OCI-LY1 (cell line): ENCODE measurements around the gene CGB2.

Source experiments
- H2AFZ ChIP-seq: fragments of 200-600 bp; sonication (generic), shearing (Covaris generic); 2 replicates; pipeline ENCODE4 v1.6.0; 2014; ENCODE audit warnings: antibody characterized with exemption, mild to moderate bottlenecking, low read length
- H3F3A ChIP-seq: fragments of 200-600 bp; sonication (generic), shearing (Covaris generic); 2 replicates; pipeline ENCODE4 v1.6.0; 2014; ENCODE audit warnings: mild to moderate bottlenecking, antibody characterized with exemption, low read length, moderate library complexity; ENCODE audit not compliant: insufficient read depth
- H3K27ac ChIP-seq: fragments of 200-600 bp; sonication (generic); 2 replicates; pipeline ENCODE4 v1.5.1; 2014; ENCODE audit warnings: low read length, mixed run types, mild to moderate bottlenecking, low read depth; ENCODE audit not compliant: poor library complexity, severe bottlenecking
- H3K27me3 ChIP-seq: fragments of 200-600 bp; sonication (generic); 2 replicates; pipeline ENCODE4 v1.6.0; 2014; ENCODE audit warnings: antibody characterized with exemption, mild to moderate bottlenecking, low read length, moderate library complexity; ENCODE audit not compliant: insufficient read depth
- H3K36me3 ChIP-seq: fragments of 200-600 bp; sonication (generic); 2 replicates; pipeline ENCODE4 v1.6.1; 2014; ENCODE audit warnings: mild to moderate bottlenecking, antibody characterized with exemption, low read length, moderate library complexity, mixed read lengths; ENCODE audit not compliant: insufficient read depth
- H3K4me1 ChIP-seq: fragments of 200-600 bp; sonication (generic); 2 replicates; pipeline ENCODE4 v1.5.1; 2014; ENCODE audit warnings: mild to moderate bottlenecking, low read length, moderate library complexity; ENCODE audit not compliant: insufficient read depth, severe bottlenecking
- H3K4me2 ChIP-seq: fragments of 200-600 bp; sonication (generic), shearing (Covaris generic); 2 replicates; pipeline ENCODE4 v1.6.1; 2014; ENCODE audit warnings: low read length
- H3K4me3 ChIP-seq: fragments of 200-600 bp; sonication (generic); 2 replicates; pipeline ENCODE4 v1.5.1; 2014; ENCODE audit warnings: low read length, low read depth, mild to moderate bottlenecking, mixed read lengths; ENCODE audit not compliant: poor library complexity, severe bottlenecking
- H3K79me2 ChIP-seq: fragments of 200-600 bp; shearing (Covaris generic); 2 replicates; pipeline ENCODE4 v1.6.1; 2016; ENCODE audit warnings: mixed run types, low read length, mixed read lengths; ENCODE audit not compliant: insufficient read depth
- H3K9ac ChIP-seq: fragments of 200-600 bp; sonication (generic), shearing (Covaris generic); 2 replicates; pipeline ENCODE4 v1.6.1; 2014; ENCODE audit warnings: mild to moderate bottlenecking, low read length, mixed read lengths
- H3K9me2 ChIP-seq: fragments of 200-600 bp; sonication (generic), shearing (Covaris generic); 2 replicates; pipeline ENCODE4 v1.6.1; 2014; ENCODE audit warnings: low read depth, mild to moderate bottlenecking, low read length, mixed read lengths
- H3K9me3 ChIP-seq: fragments of 200-600 bp; shearing (Covaris generic); 2 replicates; pipeline ENCODE4 v1.6.1; 2014; ENCODE audit warnings: low read length, mixed read lengths
- H4K20me1 ChIP-seq: fragments of 200-600 bp; sonication (generic), shearing (Covaris generic); 2 replicates; pipeline ENCODE4 v1.6.0; 2016; ENCODE audit warnings: mild to moderate bottlenecking, low read length; ENCODE audit not compliant: insufficient read depth
- CTCF ChIP-seq: fragments of 200-600 bp; sonication (generic), shearing (Covaris generic); IDR thresholded peaks from 2 replicates; pipeline ENCODE4 v1.5.1; 2017; ENCODE audit warnings: mild to moderate bottlenecking, antibody characterized with exemption, low read length, moderate library complexity, mixed read lengths
- EZH2 ChIP-seq: fragments of 200-600 bp; sonication (generic), shearing (Covaris generic); IDR thresholded peaks from 2 replicates; pipeline ENCODE4 v1.8.0; 2017; ENCODE audit warnings: borderline replicate concordance, mixed run types, mild to moderate bottlenecking, antibody characterized with exemption, low read length, moderate library complexity, mixed read lengths

Gene CGB2

DNA sequence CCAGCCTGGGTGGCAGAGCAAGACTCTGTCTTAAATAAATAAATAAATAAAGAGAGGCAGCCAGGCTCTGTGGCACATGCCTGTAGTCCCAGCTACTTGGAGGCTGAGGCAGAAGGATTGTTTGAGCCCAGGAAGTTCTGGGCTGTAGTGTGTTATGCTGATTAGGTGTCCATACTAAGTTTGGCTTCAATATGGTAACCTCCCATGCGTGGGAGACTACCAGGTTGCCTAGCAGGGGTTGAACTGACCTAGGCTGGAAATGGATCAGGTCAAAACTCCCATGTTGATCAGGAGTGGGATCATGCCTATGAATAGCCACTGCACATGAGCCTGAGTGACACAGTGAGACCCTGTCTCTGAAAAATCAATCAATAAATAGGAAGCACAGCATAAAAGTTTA is 49.6 kb downstream of the CGB2 start:
- no peak overlapping the region for H3K4me3 ChIP-seq
- peaks cover 5% of the 10 kb centered on the region; the same call in 1 of the 2 replicates for H4K20me1 ChIP-seq
- no peak overlapping the region for H2AFZ ChIP-seq
- H3F3A ChIP-seq = no peaks in the 10 kb centered on the region
- H3K4me2 ChIP-seq = no peak overlapping the region
- TF ChIP-seq EZH2 (no peak), CTCF (no peak)
- peaks cover 8% of the 10 kb centered on the region for H3K79me2 ChIP-seq
- no peaks in the 10 kb centered on the region for H3K9me3 ChIP-seq
- H3K4me1 ChIP-seq = peaks cover 7% of the 10 kb centered on the region
- H3K27ac ChIP-seq = no peak overlapping the region
- no peak overlapping the region for H3K9ac ChIP-seq
- peaks cover 3% of the 10 kb centered on the region; the same call in 1 of the 2 replicates for H3K27me3 ChIP-seq
- H3K36me3 ChIP-seq = peaks cover 6% of the 10 kb centered on the region
- no peaks in the 10 kb centered on the region for H3K9me2 ChIP-seq
